Keratinocyte (primary cell): ENCODE data around the gene CCL7. TPM values are rescaled to one million over a fixed set of nuclear protein-coding genes. Genes with fewer than 3 reads are reported as not detected.

Experiments used
- DNase-seq: peaks from one replicate; pipeline ENCODE4 v3.0.0-alpha.2; 2011; ENCODE audit warnings: low read depth, missing footprints, low spot score
- FAIRE-seq: peaks from 2 replicates; lab custom pipeline; 2011; peaks lifted over from hg19 to GRCh38; lab: Jason Lieb, UNC
- H2AFZ ChIP-seq: 2 replicates; pipeline ENCODE4 v1.6.0; 2012; ENCODE audit warnings: low read length, control low read depth, inconsistent platforms; ENCODE audit not compliant: control insufficient read depth
- H3K27ac ChIP-seq: 2 replicates; pipeline ENCODE4 v1.5.1; 2011; ENCODE audit warnings: low read length; ENCODE audit not compliant: control insufficient read depth, insufficient read depth
- H3K27me3 ChIP-seq: 3 replicates; pipeline ENCODE4 v1.6.0; 2011; ENCODE audit warnings: low read length; ENCODE audit not compliant: control insufficient read depth, insufficient read depth; ENCODE audit errors: extremely low read depth
- H3K36me3 ChIP-seq, 2 experiments: 2 replicates in 1 of 2; 3 replicates in 1 of 2; pipeline ENCODE4 v1.5.1; 2011; ENCODE audit warnings: low read length in 2 of 2, mild to moderate bottlenecking in 1 of 2; ENCODE audit not compliant: control insufficient read depth in 2 of 2, insufficient read depth in 2 of 2; ENCODE audit errors: extremely low read depth in 1 of 2
- H3K4me1 ChIP-seq: 3 replicates; pipeline ENCODE4 v1.5.1; 2011; ENCODE audit warnings: low read length; ENCODE audit not compliant: control insufficient read depth, insufficient read depth; ENCODE audit errors: extremely low read depth
- H3K4me2 ChIP-seq: 3 replicates; pipeline ENCODE4 v1.6.0; 2011; ENCODE audit warnings: low read depth, low read length; ENCODE audit not compliant: control insufficient read depth, insufficient read depth; ENCODE audit errors: extremely low read depth
- H3K4me3 ChIP-seq, 3 experiments: fragments of 200-600 bp in 1 of 3; sonication (generic) in 1 of 3; 2 replicates in 2 of 3; 3 replicates in 1 of 3; pipeline ENCODE4 v1.5.1; 2011 to 2016; ENCODE audit warnings: low read length in 3 of 3, mild to moderate bottlenecking in 3 of 3, control low read depth in 2 of 3, inconsistent platforms in 1 of 3, low read depth in 1 of 3, mixed read lengths in 1 of 3, mixed run types in 1 of 3, moderate library complexity in 1 of 3; ENCODE audit not compliant: control insufficient read depth in 2 of 3, insufficient read depth in 2 of 3; ENCODE audit errors: extremely low read depth in 1 of 3
- H3K79me2 ChIP-seq: 2 replicates; pipeline ENCODE4 v1.6.0; 2012; ENCODE audit warnings: low read length; ENCODE audit not compliant: control insufficient read depth, insufficient read depth
- H3K9ac ChIP-seq: 3 replicates; pipeline ENCODE4 v1.6.0; 2011; ENCODE audit warnings: low read length; ENCODE audit not compliant: control insufficient read depth, insufficient read depth; ENCODE audit errors: extremely low read depth
- H3K9me1 ChIP-seq: 3 replicates; pipeline ENCODE4 v1.6.0; 2011; ENCODE audit warnings: low read length; ENCODE audit not compliant: control insufficient read depth, insufficient read depth; ENCODE audit errors: extremely low read depth
- H3K9me3 ChIP-seq: 2 replicates; pipeline ENCODE4 v1.5.1; 2012; ENCODE audit warnings: low read depth, low read length; ENCODE audit not compliant: control insufficient read depth
- H4K20me1 ChIP-seq: 3 replicates; pipeline ENCODE4 v1.6.0; 2011; ENCODE audit warnings: low read length; ENCODE audit not compliant: control insufficient read depth, insufficient read depth; ENCODE audit errors: extremely low read depth
- CTCF ChIP-seq, 3 experiments: IDR thresholded peaks in 1 of 3; conservative IDR thresholded peaks in 1 of 3; optimal IDR thresholded peaks in 1 of 3; 2 replicates in 2 of 3; 3 replicates in 1 of 3; pipeline versions ENCODE3 to v1.5.1; 2011; ENCODE audit warnings: low read length in 3 of 3, mild to moderate bottlenecking in 3 of 3, moderate library complexity in 2 of 3, control low read depth in 1 of 3, inconsistent platforms in 1 of 3; ENCODE audit not compliant: insufficient read depth in 2 of 3; ENCODE audit errors: extremely low read depth in 1 of 3
- EZH2 ChIP-seq: IDR thresholded peaks from one replicate; pipeline ENCODE4 v1.6.1; 2012; ENCODE audit warnings: inconsistent platforms, mild to moderate bottlenecking, low read length, moderate library complexity
- dilution Hi-C: fragments of 300-500 bp; cut with MboI; formaldehyde crosslinking; loops from one replicate; pipeline ENCODE4 v1.7.0; 2020; ENCODE audit warnings: low sequenced_read_pairs; ENCODE audit not compliant: extremely low pct_ligation_motif_present
- polyA plus RNA-seq, 5 experiments: library from polyadenylated mRNA; depleted of rRNA in 3 of 5; stranded (reverse) in 3 of 5; stranded (forward) in 1 of 5; unstranded in 1 of 5; fragments of >200 nt; gene quantifications; 1 replicate in 1 of 5; 2 replicates in 3 of 5; 3 replicates in 1 of 5; pipeline versions ENCODE4 v1.2.1 to v1.2.3, GENCODE V29; 2011 to 2012; ENCODE audit warnings: missing spikeins in 2 of 5, low read depth in 1 of 5, low replicate concordance in 1 of 5

The CCL7 gene
- polyA plus RNA-seq, 1 donor (not counting 4 experiments of a cell fraction or from before 2014, with no cell fraction given): not detected

GRCh38 chr17:34255841-34256240, 14.2 kb upstream of the CCL7 start:
- no peak overlapping the region for H2AFZ ChIP-seq
- no peak overlapping the region for H3K9ac ChIP-seq
- DNase-seq (no peak), FAIRE-seq (no peak)
- no peak overlapping the region for H3K27ac ChIP-seq
- H3K4me2 ChIP-seq: no peak overlapping the region
- H3K4me1 ChIP-seq: peaks cover 26% of the 10 kb centered on the region
- TF ChIP-seq EZH2: no peak
- no peak for TF ChIP-seq CTCF (optimal IDR thresholded peaks at IDR 0.05 in 1 of 3, IDR thresholded peaks at IDR 0.05 in 1 of 3, conservative IDR thresholded peaks at IDR 0.05 in 1 of 3; ENCODE audit: extremely low read depth in 1 of 3, insufficient read depth in 2 of 3, low read length in 3 of 3)
- H3K9me1 ChIP-seq: no peaks in the 10 kb centered on the region
- no peaks in the 10 kb centered on the region for H3K79me2 ChIP-seq
- H3K36me3 ChIP-seq: no peaks in the 10 kb centered on the region
- H3K27me3 ChIP-seq: peaks cover 9% of the 10 kb centered on the region
- dilution Hi-C loops: no loop called here
- H3K4me3 ChIP-seq: no peak overlapping the region
- no peaks in the 10 kb centered on the region for H4K20me1 ChIP-seq
- no peaks in the 10 kb centered on the region for H3K9me3 ChIP-seq

- dilution Hi-C loops: no loop called here
- Histone ChIP-seq H3K4me1 (peaks cover 22% of the 10 kb centered on the region), H3K9ac (no peak overlapping the region)
These were observed 12.6 kb upstream of the CCL7 start for GRCh38 chr17:34257299-34257985.

More at GRCh38 chr17:34257299-34257985, 12.6 kb upstream of the CCL7 start:
- TF ChIP-seq EZH2 (no peak), CTCF (optimal IDR thresholded peaks at IDR 0.05 in 1 of 3, IDR thresholded peaks at IDR 0.05 in 1 of 3, conservative IDR thresholded peaks at IDR 0.05 in 1 of 3; ENCODE audit: extremely low read depth in 1 of 3, insufficient read depth in 2 of 3, low read length in 3 of 3) (no peak)
- Histone ChIP-seq H3K4me3 (no peak overlapping the region), H3K27me3 (peaks cover 9% of the 10 kb centered on the region), H3K9me1 (no peaks in the 10 kb centered on the region), H3K27ac (no peak overlapping the region), H3K36me3 (no peaks in the 10 kb centered on the region), H2AFZ (no peak overlapping the region), H3K4me2 (no peak overlapping the region), H3K79me2 (no peaks in the 10 kb centered on the region), H3K9me3 (no peaks in the 10 kb centered on the region), H4K20me1 (no peaks in the 10 kb centered on the region)
- DNase-seq (no peak), FAIRE-seq (no peak)
